ENCODE results near the gene CDC42EP5. TPM values are rescaled to one million over a fixed set of nuclear protein-coding genes. Genes with fewer than 3 reads are reported as not detected.

Gene CDC42EP5
- total RNA-seq, 1 experiment from 2014 or later = 11.5 TPM

GRCh38 chr19:54436031-54436523, 37.0 kb downstream of the CDC42EP5 start:
- Mint-ChIP-seq H3K36me3 (0 out of 2 replicates have a peak, but pooled peaks cover 1% of the 10 kb centered on the region), H3K27me3 (ENCODE audit: low read depth) (peaks cover 34% of the 10 kb centered on the region), H3K27ac (peak overlapping the region; percentile 23; the same call in 1 of the 2 replicates), H3K4me1 (peaks cover 37% of the 10 kb centered on the region), H3K4me3 (peak overlapping the region; percentile 47), H3K9me3 (no peaks in the 10 kb centered on the region)
- peak; percentile 12 for ATAC-seq
- ChIA-PET POLR2A (interaction anchor here (0.8 to 1.0 kb wide), 3 partner anchors 13 to 16 kb away, joined by 3 to 4 read pairs (median 3); partner anchors contain the start of gene LENG8), CTCF (interaction anchor here (0.7 to 6.2 kb wide), 5 partner anchors 14 to 45 kb away, joined by 3 to 53 read pairs (median 3); partner anchors contain the start of gene TTYH1)
- TF ChIP-seq CREB1 (CRISPR knock-in tag; IDR thresholded peaks at IDR 0.05) (no peak), ZSCAN18 (CRISPR knock-in tag; IDR thresholded peaks at IDR 0.05) (no peak), GTF2I (CRISPR knock-in tag; conservative IDR thresholded peaks at IDR 0.05) (no peak), IRF1 (CRISPR knock-in tag; IDR thresholded peaks at IDR 0.05) (no peak), MAX (CRISPR knock-in tag; IDR thresholded peaks at IDR 0.05) (no peak)
- peak; percentile 34 for DNase-seq (ENCODE audit: low spot score)

GRCh38 chr19:54435551-54436016, 37.5 kb downstream of the CDC42EP5 start:
- TF ChIP-seq SMAD3 (CRISPR knock-in tag; IDR thresholded peaks at IDR 0.05; ENCODE audit: borderline replicate concordance) = no peak
- TF ChIP-seq ERG (CRISPR knock-in tag; IDR thresholded peaks at IDR 0.05) = 0 out of 2 replicates have a peak, but pooled peaks have one; percentile 15
- Mint-ChIP-seq H3K27me3 (ENCODE audit: low read depth) (peaks cover 36% of the 10 kb centered on the region), H3K4me3 (no peak overlapping the region), H3K36me3 (no peaks in the 10 kb centered on the region), H3K4me1 (peaks cover 38% of the 10 kb centered on the region), H3K9me3 (no peaks in the 10 kb centered on the region), H3K27ac (no peak overlapping the region)
- DNase-seq (ENCODE audit: low spot score) (peak; percentile 33), ATAC-seq (peak; percentile 5; the same call in 1 of the 2 replicates)
- ChIA-PET CTCF (interaction anchor here (0.7 to 6.2 kb wide), 6 partner anchors 13 to 44 kb away, joined by 3 to 53 read pairs (median 3); partner anchors contain the start of gene TTYH1), POLR2A (interaction anchor here (0.9 kb wide), 1 partner anchor 13 kb away, joined by 3 read pairs; the partner anchor contains the start of gene LENG8)

- Mint-ChIP-seq H3K4me3 (no peak overlapping the region), H3K4me1 (peaks cover 40% of the 10 kb centered on the region), H3K27me3 (ENCODE audit: low read depth) (peaks cover 36% of the 10 kb centered on the region), H3K27ac (no peak overlapping the region), H3K36me3 (no peaks in the 10 kb centered on the region), H3K9me3 (no peaks in the 10 kb centered on the region)
- DNase-seq (ENCODE audit: low spot score) = no peak
- no peak for TF ChIP-seq NR1H2 (CRISPR knock-in tag; IDR thresholded peaks at IDR 0.05)
- TF ChIP-seq MXD4 (CRISPR knock-in tag; IDR thresholded peaks at IDR 0.05; ENCODE audit: borderline replicate concordance) = no peak
- no peak for TF ChIP-seq IRF1 (CRISPR knock-in tag; IDR thresholded peaks at IDR 0.05)
- no peak for TF ChIP-seq HMGA2 (CRISPR knock-in tag; IDR thresholded peaks at IDR 0.05)
- TF ChIP-seq EMX1 (CRISPR knock-in tag; IDR thresholded peaks at IDR 0.05) = 0 out of 2 replicates have a peak, but pooled peaks have one; percentile 48
- no peak for TF ChIP-seq TCF7 (CRISPR knock-in tag; IDR thresholded peaks at IDR 0.05; ENCODE audit: low read depth)
- ChIA-PET CTCF (interaction anchor here (0.7 to 1.5 kb wide), 2 partner anchors 19 to 43 kb away, joined by 3 read pairs; partner anchors contain the start of gene TTYH1), POLR2A (no interaction called here)
- no peak for ATAC-seq
These were observed 38.3 kb downstream of the CDC42EP5 start for GRCh38 chr19:54434873-54435214.
